SHP77 (cell line): ENCODE data around the gene ATP8B4.
"Not testable (repeated sequence)": the region's sequence is repeated elsewhere in the genome, so short reads cannot be mapped to it uniquely, and the experiment has no call there.

ENCODE experiments used
- DNase-seq, 2 experiments: peaks; one replicate each; lab custom pipeline; 2025; lab: John Stamatoyannopoulos, UW

ATP8B4 gene

GRCh38 chr15:50017522-50017921, 101.5 kb downstream of the ATP8B4 start:
- DNase-seq = no peak

- no peak for DNase-seq
Measured at GRCh38 chr15:50016951-50017350, 102.1 kb downstream of the ATP8B4 start.

- no peak for DNase-seq
Measured at GRCh38 chr15:50012790-50013189, 106.2 kb downstream of the ATP8B4 start.

- DNase-seq = no peak
Measured at GRCh38 chr15:50009634-50010033, 109.4 kb downstream of the ATP8B4 start.

GRCh38 chr15:50003786-50004334, 115.2 kb downstream of the ATP8B4 start:
- peak; percentile 71 to 74 for DNase-seq

GRCh38 chr15:49991587-49991986, 127.4 kb downstream of the ATP8B4 start:
- no peak for DNase-seq

- DNase-seq = no peak
Measured at GRCh38 chr15:49990835-49991545, 128.0 kb downstream of the ATP8B4 start.

GRCh38 chr15:49989498-49989897, 129.5 kb downstream of the ATP8B4 start:
- DNase-seq = no peak

GRCh38 chr15:49988766-49989165, 130.3 kb downstream of the ATP8B4 start:
- no peak for DNase-seq

GRCh38 chr15:49987896-49988295, 131.1 kb downstream of the ATP8B4 start:
- DNase-seq = no peak

GRCh38 chr15:49987198-49987785, 131.7 kb downstream of the ATP8B4 start:
- no peak for DNase-seq

GRCh38 chr15:49986326-49986725, 132.7 kb downstream of the ATP8B4 start:
- DNase-seq = no peak

- DNase-seq = no peak
Measured at GRCh38 chr15:49985463-49985862, 133.6 kb downstream of the ATP8B4 start.

- DNase-seq = no peak
Measured at GRCh38 chr15:49984436-49984835, 134.6 kb downstream of the ATP8B4 start.

GRCh38 chr15:49982584-49982983, 136.4 kb downstream of the ATP8B4 start:
- DNase-seq = no peak

- no peak for DNase-seq
Measured at GRCh38 chr15:49979705-49980382, 139.2 kb downstream of the ATP8B4 start.

GRCh38 chr15:49978121-49978520, 140.9 kb downstream of the ATP8B4 start:
- DNase-seq = no peak

GRCh38 chr15:49977306-49977705, 141.7 kb downstream of the ATP8B4 start:
- no peak for DNase-seq

GRCh38 chr15:49964551-49964950, 154.5 kb downstream of the ATP8B4 start:
- no peak for DNase-seq

GRCh38 chr15:49964061-49964460, 155.0 kb downstream of the ATP8B4 start:
- no peak for DNase-seq

- DNase-seq = not testable (repeated sequence)
Measured at GRCh38 chr15:49963033-49963772, 155.8 kb downstream of the ATP8B4 start.

- no peak for DNase-seq
Measured at GRCh38 chr15:49962044-49962602, 156.9 kb downstream of the ATP8B4 start.
